Mesendoderm (in vitro differentiated cells): ENCODE measurements around the gene GABRR1.

Experiments
- DNase-seq: peaks from one replicate; pipeline ENCODE4 v3.0.0; 2013
- H2AK5ac ChIP-seq: 2 replicates; pipeline ENCODE4 v1.6.1; 2013; ENCODE audit warnings: low read length, inconsistent platforms
- H2BK120ac ChIP-seq: 2 replicates; pipeline ENCODE4 v1.6.1; 2013; ENCODE audit warnings: low read depth, mild to moderate bottlenecking, low read length, moderate library complexity, mixed read lengths
- H2BK15ac ChIP-seq: replicated peaks from 2 replicates; pipeline ENCODE4 v1.6.1; 2013; ENCODE audit warnings: low read depth, mild to moderate bottlenecking, moderate library complexity
- H2BK5ac ChIP-seq: 2 replicates; pipeline ENCODE4 v1.6.1; 2013; ENCODE audit warnings: low read length, inconsistent platforms
- H3K18ac ChIP-seq: 2 replicates; pipeline ENCODE4 v1.6.1; 2013; ENCODE audit warnings: mild to moderate bottlenecking, low read length, mixed read lengths
- H3K23ac ChIP-seq: one replicate; pipeline ENCODE4 v1.6.1; 2013; ENCODE audit warnings: low read length
- H3K27ac ChIP-seq: 2 replicates; pipeline ENCODE4 v1.5.1; 2013; ENCODE audit warnings: low read depth, mild to moderate bottlenecking, inconsistent platforms, low read length, moderate library complexity
- H3K27me3 ChIP-seq: 2 replicates; pipeline ENCODE4 v1.6.1; 2013; ENCODE audit warnings: low read length, control low read depth, mild to moderate bottlenecking, inconsistent platforms; ENCODE audit not compliant: insufficient read depth, poor library complexity
- H3K36me3 ChIP-seq: 2 replicates; pipeline ENCODE4 v1.6.1; 2013; ENCODE audit warnings: low read length, inconsistent platforms; ENCODE audit not compliant: control insufficient read depth, insufficient read depth
- H3K4ac ChIP-seq: one replicate; pipeline ENCODE4 v1.6.1; 2013; ENCODE audit warnings: low read depth, mild to moderate bottlenecking, low read length, moderate library complexity
- H3K4me1 ChIP-seq: 2 replicates; pipeline ENCODE4 v1.6.1; 2013; ENCODE audit warnings: low read depth, low read length, inconsistent platforms; ENCODE audit not compliant: control insufficient read depth
- H3K4me2 ChIP-seq: 2 replicates; pipeline ENCODE4 v1.6.1; 2013; ENCODE audit warnings: low read length
- H3K4me3 ChIP-seq: 2 replicates; pipeline ENCODE4 v1.5.1; 2013; ENCODE audit warnings: mild to moderate bottlenecking, low read length
- H3K56ac ChIP-seq: one replicate; pipeline ENCODE4 v1.6.1; 2013; ENCODE audit warnings: low read length
- H3K79me1 ChIP-seq: 2 replicates; pipeline ENCODE4 v1.6.1; 2013; ENCODE audit warnings: low read length, inconsistent platforms
- H3K79me2 ChIP-seq: 2 replicates; pipeline ENCODE4 v1.6.1; 2013; ENCODE audit warnings: mild to moderate bottlenecking, low read length; ENCODE audit not compliant: control insufficient read depth, insufficient read depth
- H3K9ac ChIP-seq: 2 replicates; pipeline ENCODE4 v1.6.1; 2013; ENCODE audit warnings: low read length, inconsistent platforms
- H4K5ac ChIP-seq: one replicate; pipeline ENCODE4 v1.6.1; 2013; ENCODE audit warnings: low read length
- H4K8ac ChIP-seq: one replicate; pipeline ENCODE4 v1.6.1; 2013; ENCODE audit warnings: low read depth, mild to moderate bottlenecking, control low read depth, low read length, moderate library complexity
- WGBS: extraction: QIAGEN DNeasy Blood & Tissue Kit; methylation state at CpG from one replicate; pipeline ENCODE4 v1.1.7; 2013; ENCODE audit warnings: low lambda C conversion rate, missing lambda C conversion rate; ENCODE audit not compliant: insufficient coverage; ENCODE audit errors: extremely low coverage; 5-methylcytosine and 5-hydroxymethylcytosine counted together

The GABRR1 gene

GRCh38 chr6:89173634-89174033 is 43.5 kb downstream of the GABRR1 start:
- H2BK15ac ChIP-seq: no peak overlapping the region
- no peaks in the 10 kb centered on the region for H3K27me3 ChIP-seq
- H3K9ac ChIP-seq: no peak overlapping the region
- H3K18ac ChIP-seq: no peak overlapping the region
- no peak overlapping the region for H2AK5ac ChIP-seq
- DNase-seq: no peak
- no peaks in the 10 kb centered on the region for H3K79me1 ChIP-seq
- no peak overlapping the region for H3K4ac ChIP-seq
- no peak overlapping the region for H3K4me3 ChIP-seq
- no peak overlapping the region for H4K5ac ChIP-seq
- no peak overlapping the region for H3K27ac ChIP-seq
- no peaks in the 10 kb centered on the region for H3K36me3 ChIP-seq
- H3K79me2 ChIP-seq: no peaks in the 10 kb centered on the region
- H3K56ac ChIP-seq: no peak overlapping the region
- no peak overlapping the region for H4K8ac ChIP-seq
- H3K4me1 ChIP-seq: no peaks in the 10 kb centered on the region
- WGBS: no CpG with 5 or more reads among the region's 4 CpGs
- no peak overlapping the region for H2BK5ac ChIP-seq
- H3K23ac ChIP-seq: no peak overlapping the region
- no peak overlapping the region for H3K4me2 ChIP-seq
- no peak overlapping the region for H2BK120ac ChIP-seq

GRCh38 chr6:89172131-89172530 is 45.0 kb downstream of the GABRR1 start:
- Histone ChIP-seq H3K27me3 (no peaks in the 10 kb centered on the region), H3K4me1 (no peaks in the 10 kb centered on the region), H2BK5ac (no peak overlapping the region), H3K56ac (no peak overlapping the region), H2BK120ac (no peak overlapping the region), H2BK15ac (no peak overlapping the region), H3K4me2 (no peak overlapping the region), H3K27ac (no peak overlapping the region), H3K79me2 (no peaks in the 10 kb centered on the region), H3K23ac (no peak overlapping the region), H3K4me3 (no peak overlapping the region), H3K4ac (no peak overlapping the region), H3K9ac (no peak overlapping the region), H4K8ac (no peak overlapping the region), H4K5ac (no peak overlapping the region), H3K36me3 (no peaks in the 10 kb centered on the region), H2AK5ac (no peak overlapping the region), H3K18ac (no peak overlapping the region), H3K79me1 (no peaks in the 10 kb centered on the region)
- no peak for DNase-seq
- no CpG with 5 or more reads among the region's 6 CpGs for WGBS

GRCh38 chr6:89162047-89162371 is 55.1 kb downstream of the GABRR1 start:
- H4K5ac ChIP-seq: no peak overlapping the region
- no peak overlapping the region for H2BK120ac ChIP-seq
- no peak overlapping the region for H2AK5ac ChIP-seq
- DNase-seq: no peak
- no peak overlapping the region for H3K4me2 ChIP-seq
- no peaks in the 10 kb centered on the region for H3K79me2 ChIP-seq
- H3K36me3 ChIP-seq: no peaks in the 10 kb centered on the region
- no peak overlapping the region for H2BK15ac ChIP-seq
- H3K27ac ChIP-seq: no peak overlapping the region
- H3K9ac ChIP-seq: no peak overlapping the region
- no peak overlapping the region for H3K18ac ChIP-seq
- WGBS: no CpG with 5 or more reads among the region's 4 CpGs
- H3K27me3 ChIP-seq: no peaks in the 10 kb centered on the region
- no peak overlapping the region for H3K56ac ChIP-seq
- no peak overlapping the region for H2BK5ac ChIP-seq
- H4K8ac ChIP-seq: no peak overlapping the region
- H3K4ac ChIP-seq: no peak overlapping the region
- H3K23ac ChIP-seq: no peak overlapping the region
- no peak overlapping the region for H3K4me3 ChIP-seq
- no peaks in the 10 kb centered on the region for H3K4me1 ChIP-seq
- no peaks in the 10 kb centered on the region for H3K79me1 ChIP-seq

GRCh38 chr6:89161326-89162046 is 55.7 kb downstream of the GABRR1 start:
- H3K4me2 ChIP-seq: no peak overlapping the region
- no peak overlapping the region for H3K9ac ChIP-seq
- no peak overlapping the region for H3K18ac ChIP-seq
- no peak overlapping the region for H2BK5ac ChIP-seq
- H3K4me1 ChIP-seq: no peaks in the 10 kb centered on the region
- DNase-seq: peak; percentile 74
- no peaks in the 10 kb centered on the region for H3K79me1 ChIP-seq
- H3K4ac ChIP-seq: no peak overlapping the region
- no peak overlapping the region for H3K56ac ChIP-seq
- WGBS: no CpG with 5 or more reads among the region's 7 CpGs
- no peak overlapping the region for H2BK120ac ChIP-seq
- no peak overlapping the region for H3K4me3 ChIP-seq
- H4K8ac ChIP-seq: no peak overlapping the region
- no peaks in the 10 kb centered on the region for H3K27me3 ChIP-seq
- H2BK15ac ChIP-seq: no peak overlapping the region
- H4K5ac ChIP-seq: no peak overlapping the region
- H3K36me3 ChIP-seq: no peaks in the 10 kb centered on the region
- H2AK5ac ChIP-seq: no peak overlapping the region
- no peak overlapping the region for H3K27ac ChIP-seq
- no peak overlapping the region for H3K23ac ChIP-seq
- H3K79me2 ChIP-seq: no peaks in the 10 kb centered on the region

GRCh38 chr6:89160331-89161092 is 56.6 kb downstream of the GABRR1 start:
- no peak overlapping the region for H2BK15ac ChIP-seq
- no peaks in the 10 kb centered on the region for H3K79me1 ChIP-seq
- no peak overlapping the region for H4K5ac ChIP-seq
- no peaks in the 10 kb centered on the region for H3K27me3 ChIP-seq
- no peak for DNase-seq
- no peaks in the 10 kb centered on the region for H3K4me1 ChIP-seq
- H3K9ac ChIP-seq: no peak overlapping the region
- H3K4ac ChIP-seq: no peak overlapping the region
- no peaks in the 10 kb centered on the region for H3K36me3 ChIP-seq
- no peak overlapping the region for H3K4me3 ChIP-seq
- no peak overlapping the region for H2BK120ac ChIP-seq
- no peak overlapping the region for H3K4me2 ChIP-seq
- H3K56ac ChIP-seq: no peak overlapping the region
- H3K23ac ChIP-seq: no peak overlapping the region
- no peak overlapping the region for H2AK5ac ChIP-seq
- H3K27ac ChIP-seq: no peak overlapping the region
- H3K79me2 ChIP-seq: no peaks in the 10 kb centered on the region
- H2BK5ac ChIP-seq: no peak overlapping the region
- no peak overlapping the region for H4K8ac ChIP-seq
- no peak overlapping the region for H3K18ac ChIP-seq
- WGBS: no CpG with 5 or more reads among the region's 4 CpGs
